ENCODE results near the gene SCN5A. TPM values are rescaled to one million over a fixed set of nuclear protein-coding genes. Genes with fewer than 3 reads are reported as not detected.

SCN5A gene
- total RNA-seq (2022; extraction: Qiagen RNA extraction; ENCODE audit: low read depth): 0.70 to 1.4 TPM (median 0.76 TPM) in 5 replicates

DNA sequence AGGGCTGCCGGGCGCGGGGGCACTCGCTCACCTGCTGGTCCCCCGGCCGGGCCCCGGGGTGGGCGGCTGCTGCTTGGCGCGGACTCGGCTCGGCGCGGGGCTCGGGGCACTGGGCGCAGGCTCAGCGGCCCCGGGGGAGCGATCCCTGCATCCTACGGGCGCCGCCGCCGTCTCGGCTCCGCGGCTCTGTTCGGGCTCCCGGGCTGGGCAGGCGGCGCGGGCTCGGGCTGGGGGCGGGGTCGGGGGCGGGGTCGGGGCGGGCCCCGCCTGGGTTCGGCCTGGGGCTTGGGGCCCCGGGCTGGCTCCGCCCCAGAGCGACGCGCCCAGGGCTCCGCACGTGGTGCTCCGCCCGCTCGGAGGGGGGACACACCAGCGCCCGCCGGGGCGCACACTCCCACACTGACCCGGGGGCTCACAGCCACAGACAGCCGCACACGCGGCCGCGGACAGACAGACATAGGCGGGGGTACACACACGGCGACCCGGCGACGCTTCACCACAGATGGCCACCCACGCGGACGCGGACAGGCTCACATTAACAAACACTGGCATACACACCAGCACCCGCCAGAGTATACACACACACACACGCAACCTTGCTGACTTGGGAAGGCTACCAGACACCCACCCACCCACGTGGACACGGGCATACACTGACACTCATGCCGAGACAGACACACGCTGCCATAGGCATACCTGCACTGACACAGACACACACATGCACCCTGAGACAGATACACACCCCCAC lies at the start of gene SCN5A:
Gene SCN5A, minus strand, starts transcription at position 188 of the 748 bp plus-strand sequence. CDS start 16,380 bp downstream, outside the sequence.

Other genes with a start within 250 kb of the SCN5A start
- 2.2 to 3.2 TPM (median 2.7 TPM) in 5 replicates for gene ACVR2B, start 195.8 kb downstream of the SCN5A start, total RNA-seq (2022; extraction: Qiagen RNA extraction; ENCODE audit: low read depth)
- gene EXOG, start 153.3 kb downstream of the SCN5A start, total RNA-seq (2022; extraction: Qiagen RNA extraction; ENCODE audit: low read depth): 9.2 to 31.5 TPM (median 14.4 TPM) in 5 replicates
- gene SCN10A, start 166.5 kb upstream of the SCN5A start, total RNA-seq (2022; extraction: Qiagen RNA extraction; ENCODE audit: low read depth): not detected in 5 replicates